Activated CD8-positive, alpha-beta memory T cell treated with anti-CD3 and anti-CD28 coated beads for 1 hour (primary cell): ENCODE measurements around the gene ZC3H14.

Experiments used
- DNase-seq, 2 donors: peaks; one replicate each; pipeline ENCODE4 v3.0.0-alpha.2; 2020; ENCODE audit warnings: low read depth in 1 of 2; ENCODE audit errors: extremely low read depth in 1 of 2

The ZC3H14 gene

DNA sequence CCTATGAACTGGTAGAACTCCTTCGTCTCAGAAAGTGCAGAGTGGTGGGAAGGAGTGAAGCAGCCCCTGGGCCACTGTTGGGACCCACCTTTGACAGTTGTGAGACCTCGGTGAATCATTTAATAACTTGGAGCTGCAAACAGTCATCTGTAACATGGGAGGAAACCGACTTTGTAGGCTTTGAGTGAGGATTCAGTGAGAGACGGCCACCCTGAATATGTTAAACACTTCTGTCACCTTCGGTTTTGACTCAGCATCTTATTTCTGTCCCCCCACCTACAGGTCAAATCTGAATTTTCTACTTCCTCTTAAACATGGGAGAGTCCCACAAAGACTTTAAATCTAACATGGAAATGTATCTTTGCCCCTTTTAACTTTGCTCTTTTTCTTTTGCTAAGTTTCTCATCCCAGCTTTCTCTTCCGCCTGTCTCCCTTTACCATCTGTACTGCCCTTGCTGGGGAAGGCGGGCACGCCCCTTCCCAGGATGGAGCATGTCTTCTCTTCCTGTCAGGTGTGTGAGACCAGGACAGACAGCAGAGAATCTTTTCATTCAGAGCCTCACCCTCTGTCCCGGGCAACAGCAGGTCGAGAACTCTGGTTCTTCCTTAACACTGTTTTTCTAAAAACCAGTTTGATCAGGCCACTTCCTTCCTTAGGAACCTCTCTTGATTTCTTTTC, 37.1 kb downstream of the ZC3H14 start:
- DNase-seq, result no peak

DNA sequence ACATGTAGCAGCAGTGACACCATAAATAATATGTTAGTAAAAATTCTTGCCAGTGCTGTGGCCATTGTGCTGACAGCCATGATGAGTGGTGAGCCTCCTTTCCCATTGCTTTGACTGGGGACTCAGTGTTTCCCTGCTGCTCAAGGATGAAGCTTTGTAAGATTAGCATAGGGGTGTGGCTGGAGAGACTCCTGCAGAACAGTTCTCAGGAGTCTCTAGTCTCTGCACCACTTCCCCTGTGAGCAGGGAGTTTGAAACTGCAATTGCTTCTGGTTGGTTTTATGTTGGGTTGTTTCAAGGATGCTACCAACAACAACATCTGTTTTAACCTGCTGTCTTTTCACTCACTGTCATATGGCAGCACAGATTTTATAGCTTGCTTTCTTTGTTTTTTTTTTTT, 41.4 kb downstream of the ZC3H14 start:
- no peak for DNase-seq

DNA sequence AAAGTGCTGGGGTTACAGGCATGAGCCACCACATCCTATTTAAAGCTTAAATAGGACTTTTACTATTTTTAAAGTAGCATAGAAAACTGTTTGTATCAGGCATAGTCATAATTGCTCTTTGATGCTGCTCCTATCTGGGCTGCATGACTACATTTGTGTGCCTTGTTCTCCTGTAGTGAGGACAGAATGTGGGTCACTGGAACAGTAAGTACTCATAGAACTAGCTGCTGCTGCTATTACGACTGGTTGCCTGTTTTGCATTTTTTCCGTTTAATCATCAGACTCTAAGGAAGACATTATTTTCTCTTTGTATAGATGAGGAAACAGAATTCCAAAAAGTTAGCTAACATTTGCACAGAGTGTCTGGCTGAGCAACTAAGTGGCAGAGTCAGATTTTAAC, 42.8 kb downstream of the ZC3H14 start:
- DNase-seq, result no peak

DNA sequence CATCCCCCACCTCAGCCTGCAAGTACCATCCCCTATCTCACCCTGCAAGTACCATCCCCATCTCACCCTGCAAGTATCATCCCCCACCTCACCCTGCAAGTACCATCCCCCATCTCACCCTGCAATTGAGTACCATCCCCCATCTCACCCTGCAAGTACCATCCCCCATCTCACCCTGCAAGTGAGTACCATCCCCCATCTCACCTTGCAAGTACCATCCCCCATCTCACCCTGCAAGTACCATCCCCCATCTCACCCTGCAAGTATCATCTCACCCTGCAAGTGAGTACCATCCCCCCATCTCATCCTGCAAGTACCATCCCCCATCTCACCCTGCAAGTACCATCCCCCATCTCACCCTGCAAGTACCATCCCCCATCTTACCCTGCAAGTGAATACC, 45.0 kb downstream of the ZC3H14 start:
- no peak for DNase-seq

DNA sequence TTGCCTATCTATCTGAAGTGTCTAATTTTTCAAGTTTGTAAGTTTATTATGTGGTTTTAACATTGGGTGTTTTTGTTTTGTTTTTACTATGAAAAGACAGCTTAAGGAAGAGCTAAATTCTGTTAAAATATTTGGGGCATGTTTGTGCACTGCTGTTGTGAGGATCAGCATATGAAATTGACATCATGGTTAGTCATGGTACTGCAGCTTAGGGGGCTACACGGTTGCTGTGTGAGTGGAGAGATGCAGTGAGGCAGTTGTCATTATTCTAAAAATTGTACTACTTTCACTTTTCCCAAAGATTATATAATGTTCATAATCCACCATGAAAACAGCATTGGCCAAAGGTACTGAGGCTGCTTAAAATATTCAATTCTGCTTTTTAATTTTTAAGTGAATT, 49.0 kb downstream of the ZC3H14 start:
- DNase-seq, result no peak

DNA sequence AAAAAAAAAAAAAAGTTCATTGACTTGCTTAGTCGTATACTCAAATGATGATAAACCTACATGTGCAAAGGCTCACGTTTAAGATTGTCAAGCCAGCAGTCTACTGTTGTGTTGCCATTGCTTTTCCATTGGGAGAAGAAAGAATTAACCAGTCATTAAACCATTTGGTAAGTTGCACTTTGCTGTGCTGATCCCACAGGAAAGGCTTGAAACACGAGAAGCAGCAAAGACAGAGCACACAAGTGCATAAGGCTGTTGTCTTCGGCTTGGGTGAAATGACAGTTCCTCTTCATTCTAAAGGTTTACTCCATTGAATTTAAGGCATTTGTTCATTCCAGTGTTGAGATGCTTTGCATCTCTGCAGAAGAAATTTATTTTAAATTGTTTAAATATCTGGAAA, 50.1 kb downstream of the ZC3H14 start:
- no peak for DNase-seq

DNA sequence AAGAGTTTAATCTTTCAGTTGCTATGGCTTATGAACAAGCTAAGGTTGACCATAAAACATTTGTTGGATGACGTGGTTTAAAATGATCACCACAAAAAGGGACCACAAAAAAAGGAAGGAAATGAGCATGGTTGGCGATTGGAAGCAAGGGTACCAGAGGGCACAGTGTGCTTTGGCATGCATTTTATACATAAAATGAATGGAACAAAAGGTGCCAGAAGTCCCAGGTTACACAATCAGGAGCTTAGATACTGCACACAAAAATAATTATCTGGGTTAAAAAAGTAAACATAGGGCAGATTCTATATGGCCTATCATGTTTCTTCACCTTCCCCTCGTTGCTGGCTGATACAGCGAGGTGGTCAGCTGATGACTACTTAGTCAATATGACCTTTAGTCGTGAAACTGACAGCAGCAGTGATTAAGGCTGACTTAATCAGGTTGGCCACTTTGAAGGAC, 50.7 kb downstream of the ZC3H14 start:
- DNase-seq, result no peak

DNA sequence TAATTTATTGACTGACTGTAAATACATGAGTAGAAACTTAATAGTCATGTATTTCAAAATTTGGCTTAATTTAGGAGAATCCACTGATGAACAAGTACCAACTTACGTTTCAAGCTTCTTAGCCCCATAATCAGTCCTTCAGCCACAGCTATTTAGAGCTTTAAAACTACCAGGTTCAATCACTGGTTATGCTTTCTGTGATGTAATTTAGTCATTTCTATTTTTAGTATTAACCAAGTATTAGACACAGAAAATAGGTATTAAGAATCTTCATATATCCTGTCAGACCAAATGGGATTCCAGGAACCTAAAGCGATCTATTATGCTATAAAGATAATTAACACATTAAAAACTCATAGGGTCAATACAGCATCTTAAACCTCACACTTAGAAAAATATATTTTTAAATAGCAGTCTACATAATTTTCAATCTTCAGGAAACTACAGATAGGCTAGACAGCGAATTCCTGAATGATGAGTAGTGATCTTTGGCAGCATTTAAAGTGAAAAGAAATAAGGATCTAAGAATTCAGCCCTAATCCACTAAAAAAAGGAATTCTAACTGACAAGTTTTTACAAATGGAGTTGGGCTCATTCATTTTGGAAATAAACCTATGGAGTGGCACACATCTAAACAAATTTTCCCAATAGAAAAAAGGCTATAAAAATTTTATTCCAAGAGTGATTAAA, 51.5 kb downstream of the ZC3H14 start:
- DNase-seq, result no peak

DNA sequence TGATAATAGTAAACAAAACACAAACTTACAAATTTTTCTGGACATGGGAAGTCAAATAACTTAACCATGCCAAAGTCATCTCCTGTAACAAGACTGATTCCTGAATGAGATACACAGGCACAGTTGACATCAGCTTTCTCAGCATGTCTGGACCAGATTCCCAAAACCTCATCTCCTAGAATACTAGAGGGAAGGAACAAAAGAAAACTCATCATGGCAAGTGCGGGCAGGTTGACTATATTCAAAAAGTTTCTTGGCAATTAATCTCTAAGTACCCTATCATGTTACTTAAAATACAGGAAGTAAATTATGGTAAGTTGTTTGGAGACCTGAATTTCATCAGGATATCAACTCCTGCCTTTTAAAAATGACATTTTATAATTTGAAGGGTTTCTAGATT, 53.9 kb downstream of the ZC3H14 start:
- DNase-seq, result no peak

DNA sequence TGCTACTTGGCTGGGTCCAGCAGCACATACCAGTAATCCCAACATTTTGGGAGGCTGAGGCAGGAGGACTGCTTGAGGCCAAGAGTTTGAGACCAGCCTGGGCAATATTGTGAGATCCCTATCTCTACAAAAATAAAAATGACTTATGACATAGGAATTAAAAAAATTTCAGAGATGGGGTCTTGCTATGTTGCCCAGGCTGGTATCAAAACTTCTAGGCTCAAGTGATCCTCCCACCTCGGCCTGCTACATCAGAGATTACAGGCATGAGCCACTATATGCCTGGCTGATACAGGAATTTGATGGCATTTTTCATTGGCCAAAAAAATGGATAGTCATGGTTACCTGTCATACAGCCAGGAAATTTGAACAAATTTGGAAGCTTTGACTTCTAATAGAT, 54.6 kb downstream of the ZC3H14 start:
- DNase-seq, result no peak

DNA sequence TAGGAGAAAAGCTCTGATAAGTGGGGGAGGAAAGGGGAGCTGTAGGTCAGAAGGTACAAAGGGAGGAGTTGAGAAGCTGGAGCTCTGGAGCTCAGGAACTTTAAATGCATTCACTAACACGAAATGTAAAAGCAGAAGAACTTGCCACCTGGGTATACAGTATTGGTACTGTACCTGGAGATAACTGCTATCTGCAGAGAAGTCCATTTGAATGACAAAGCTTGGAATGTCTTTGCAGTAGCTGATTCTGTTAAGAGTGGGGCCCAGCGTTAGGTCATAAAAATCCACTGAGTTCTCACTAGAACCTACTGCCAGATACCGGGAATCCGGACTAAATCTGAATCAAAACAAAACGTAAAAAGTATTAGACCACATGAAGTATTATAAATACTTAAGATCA, 55.6 kb downstream of the ZC3H14 start:
- no peak for DNase-seq

DNA sequence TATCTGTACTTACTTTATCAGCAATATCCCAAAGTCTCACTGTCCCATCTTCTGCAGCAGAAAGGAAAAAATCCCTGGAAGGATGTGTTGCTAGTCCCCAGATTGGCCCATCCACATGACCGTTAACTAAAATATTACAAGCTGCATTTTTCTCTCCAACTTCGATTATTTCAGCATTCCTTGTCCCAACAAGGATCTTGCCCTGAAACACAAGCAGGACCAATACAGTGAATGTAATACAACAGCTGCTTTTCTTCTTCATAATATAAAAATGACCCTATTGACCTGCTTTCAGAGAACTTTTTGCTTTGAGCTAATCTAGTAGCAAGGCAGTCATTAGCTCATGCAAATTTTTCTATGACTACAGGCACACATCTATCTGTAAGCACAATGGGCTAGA, 58.3 kb downstream of the ZC3H14 start:
- no peak for DNase-seq

DNA sequence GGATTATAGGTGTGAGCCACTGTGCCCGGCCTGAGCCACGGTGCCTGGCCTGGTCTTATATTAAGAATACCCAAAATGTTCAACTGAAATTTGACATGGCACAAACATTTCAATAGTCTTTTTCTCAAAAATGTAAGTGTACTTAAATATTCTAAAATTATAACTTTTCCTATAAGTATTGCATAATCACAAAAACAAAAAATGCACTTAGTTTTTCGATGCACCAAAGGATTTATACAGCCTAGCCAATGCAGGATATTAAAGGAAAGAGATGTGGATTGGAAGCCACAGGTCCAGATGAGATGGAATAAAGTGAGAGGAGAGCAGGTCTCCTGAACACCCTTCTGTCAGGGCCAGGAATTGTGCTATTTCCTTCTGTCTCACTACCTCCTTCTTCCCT, 62.8 kb downstream of the ZC3H14 start:
- DNase-seq, result no peak

DNA sequence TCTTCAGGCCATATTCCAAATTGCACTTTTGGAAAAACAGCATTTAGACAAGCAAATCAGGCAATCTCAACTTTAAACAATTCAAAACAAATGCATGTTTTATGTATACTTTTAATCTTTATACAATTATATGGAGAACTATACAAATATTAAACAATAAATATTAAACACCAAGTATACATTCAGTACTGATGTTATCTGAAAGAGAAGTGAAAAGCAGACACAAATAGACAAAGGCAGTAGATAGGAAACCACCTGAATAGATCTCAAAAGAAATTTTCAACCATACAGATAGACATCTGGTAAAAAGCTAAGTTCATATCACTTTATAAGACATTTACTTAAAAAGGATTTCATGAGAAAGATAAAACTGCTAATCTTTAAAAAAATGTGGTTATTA, 65.2 kb downstream of the ZC3H14 start:
- DNase-seq, result no peak

DNA sequence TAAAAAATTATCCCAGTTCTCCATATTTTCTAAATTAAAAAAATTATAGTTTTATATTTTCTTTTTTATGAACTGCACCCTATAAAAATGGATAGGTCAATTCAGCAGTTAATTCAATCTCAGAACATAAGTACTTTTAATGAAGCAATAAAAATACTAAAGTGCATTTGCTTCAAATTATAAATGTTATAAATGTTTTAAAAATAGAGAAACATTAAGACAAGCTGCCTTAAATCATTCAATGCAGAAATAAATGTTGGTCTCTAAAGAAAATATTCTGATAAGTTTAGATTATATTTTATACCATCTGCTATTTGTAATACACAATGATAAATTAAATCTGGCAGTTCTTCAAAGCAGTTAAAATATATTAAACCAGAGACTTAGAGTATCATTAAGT, 65.6 kb downstream of the ZC3H14 start:
- DNase-seq, result no peak

DNA sequence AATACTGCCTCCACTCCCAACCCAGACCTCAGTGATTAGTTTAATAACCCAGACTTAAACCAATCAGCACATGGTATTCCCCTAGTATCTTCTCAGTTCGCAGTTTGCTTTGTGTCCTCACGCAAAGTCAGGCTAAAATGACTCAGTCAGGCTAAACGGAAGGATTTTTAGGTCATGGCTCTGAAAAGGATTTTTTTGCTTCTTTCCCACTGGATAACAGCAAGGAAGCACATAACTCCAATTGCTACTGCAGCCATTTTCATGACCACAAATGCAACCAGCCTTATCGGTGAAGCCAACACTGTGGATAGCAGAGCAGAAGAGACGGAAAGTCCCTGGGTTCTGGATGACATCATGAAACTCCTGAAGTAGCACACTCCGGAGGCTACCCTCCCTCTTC, 67.7 kb downstream of the ZC3H14 start:
- no peak for DNase-seq

DNA sequence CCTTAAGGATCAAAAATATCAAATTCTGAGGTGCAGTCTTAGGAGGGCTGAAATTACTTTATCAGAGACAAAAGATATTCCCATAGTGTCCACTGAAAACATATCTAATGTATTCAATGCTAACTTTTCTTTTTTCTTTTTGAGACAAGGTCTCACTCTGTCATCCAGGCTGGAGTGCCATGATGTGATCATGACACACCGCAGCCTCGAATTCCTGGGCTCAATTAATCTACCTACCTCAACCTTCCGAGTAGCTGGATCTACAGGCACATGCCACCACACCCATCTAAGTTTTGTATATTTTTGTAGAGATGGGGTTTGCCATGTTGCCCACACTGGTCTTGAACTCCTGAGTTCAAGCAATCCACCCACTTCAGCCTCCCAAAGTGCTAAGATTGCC, 68.3 kb downstream of the ZC3H14 start:
- DNase-seq, result no peak

DNA sequence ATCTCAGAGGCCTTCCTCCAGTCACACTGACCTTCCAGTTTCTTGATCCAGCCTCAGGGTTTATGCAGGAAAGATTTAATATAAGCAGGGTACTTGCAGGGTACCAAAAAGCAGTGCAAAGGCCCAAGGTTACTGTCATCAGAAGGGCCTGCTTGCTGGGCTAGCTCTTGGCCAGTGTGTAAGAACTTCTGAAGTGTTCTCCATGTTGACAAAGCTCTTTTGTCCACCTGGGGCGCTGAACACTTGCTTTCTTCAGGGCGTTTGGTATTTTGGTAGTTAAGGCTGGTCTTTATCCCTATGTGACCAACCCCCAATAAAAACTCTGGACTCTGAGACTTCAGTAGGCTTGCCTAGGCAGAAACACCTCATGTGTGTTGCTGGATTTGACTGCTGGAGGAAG, 69.7 kb downstream of the ZC3H14 start:
- no peak for DNase-seq

DNA sequence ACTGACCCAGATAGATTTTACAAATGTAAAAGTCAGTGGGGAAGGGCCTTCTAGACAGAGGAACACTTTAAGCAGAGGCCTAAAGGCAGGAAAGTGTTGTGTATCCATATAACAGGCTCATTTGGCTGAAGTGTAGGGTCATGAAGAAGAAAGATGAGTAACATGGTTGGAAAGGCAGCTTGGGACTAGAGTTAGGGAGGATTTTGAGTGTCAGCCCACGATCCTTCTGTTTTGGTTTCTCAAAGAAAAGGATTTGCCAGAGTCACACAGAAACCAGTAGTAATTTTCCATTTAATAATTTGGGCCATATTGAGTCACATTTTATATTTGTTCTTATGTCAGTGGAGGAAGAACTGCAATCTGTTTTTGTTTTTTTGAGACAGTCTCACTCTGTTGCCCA, 76.4 kb downstream of the ZC3H14 start:
- DNase-seq, result no peak

DNA sequence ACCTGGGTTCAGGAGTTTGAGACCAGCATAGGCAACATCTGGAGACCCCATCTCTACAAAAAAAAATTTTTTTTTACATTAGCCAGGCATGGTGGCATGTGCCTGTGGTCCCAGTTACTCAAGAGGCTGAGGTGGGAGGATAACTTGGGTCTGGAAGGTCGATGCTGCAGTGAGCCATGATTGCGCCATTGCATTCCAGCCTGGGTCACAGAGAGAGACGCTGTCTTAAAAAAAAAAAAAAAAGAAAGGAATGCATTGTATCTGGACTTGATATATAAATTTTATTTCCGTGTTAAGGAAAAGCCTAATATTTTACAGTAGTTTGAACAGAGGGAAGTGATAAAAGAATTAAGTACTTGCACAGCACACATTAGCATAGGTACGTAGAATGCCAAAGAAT, 97.2 kb downstream of the ZC3H14 start:
- no peak for DNase-seq

DNA sequence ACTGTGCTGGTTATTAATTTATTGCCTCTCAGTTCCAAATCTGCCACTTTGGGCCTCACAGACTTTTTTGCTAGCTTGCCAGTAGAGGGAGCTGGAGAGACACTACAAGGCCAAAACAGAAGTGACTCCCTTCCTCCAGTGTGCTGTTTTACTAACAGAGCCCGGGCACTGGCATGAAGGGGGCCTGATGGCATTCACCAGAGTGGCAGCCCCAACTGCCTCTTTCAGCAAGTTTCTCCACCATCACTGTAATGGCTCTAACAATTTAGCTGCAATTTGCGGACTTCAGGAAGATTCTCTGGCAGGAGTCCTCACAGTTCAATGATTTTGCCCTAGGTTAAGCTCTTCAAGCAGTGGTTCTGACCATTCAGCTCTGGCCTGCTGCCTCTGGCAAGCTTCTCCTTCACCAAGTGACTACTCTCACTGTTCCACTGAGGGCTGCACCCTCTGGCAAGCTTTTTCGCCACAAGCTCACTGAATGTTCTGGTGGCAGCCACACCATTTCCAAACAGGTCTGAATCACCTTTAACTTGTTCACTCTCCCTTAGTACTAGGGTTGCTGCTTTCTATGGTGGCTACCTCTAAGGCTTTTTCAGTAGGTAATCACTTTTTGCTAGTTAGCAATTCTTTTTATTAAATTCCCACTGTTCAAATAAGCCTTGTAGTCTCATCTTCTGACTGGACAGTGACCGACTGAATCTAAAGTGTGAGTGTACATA, 104.9 kb downstream of the ZC3H14 start:
- no peak for DNase-seq

DNA sequence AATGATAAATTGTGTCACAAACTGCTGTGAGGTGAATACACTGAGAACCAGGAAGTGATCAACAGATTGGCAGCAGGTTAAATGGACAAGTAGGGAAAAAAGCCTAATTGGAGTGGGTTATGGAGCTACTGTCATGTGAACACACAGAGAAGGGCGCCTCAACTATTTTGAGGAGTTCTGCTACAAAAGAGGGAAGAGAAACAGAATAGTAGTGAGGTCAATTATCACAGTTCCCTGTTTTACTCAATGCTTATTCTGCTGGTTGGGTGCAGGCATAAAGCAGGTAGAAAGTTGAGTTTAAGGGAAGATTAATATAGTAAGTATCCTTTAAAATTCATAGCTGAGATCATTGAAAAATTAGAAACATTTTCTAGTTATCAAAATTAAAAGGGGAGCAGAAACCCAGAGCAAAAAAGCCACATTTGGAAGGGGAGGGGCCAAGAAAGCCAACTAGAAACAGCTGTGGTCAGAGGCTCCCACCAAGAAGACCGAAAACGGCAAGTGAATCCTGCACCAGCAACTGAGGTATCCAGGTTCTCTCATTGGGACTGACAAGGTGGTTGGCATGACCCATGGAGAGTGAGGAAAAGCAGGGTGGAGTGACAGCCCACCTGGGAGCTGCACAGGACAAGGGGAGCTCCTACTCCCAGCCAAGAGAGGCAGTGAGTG, 105.7 kb downstream of the ZC3H14 start:
- no peak for DNase-seq
